AG04450 (cell line): ENCODE data around the gene ADPRS. TPM values are rescaled to one million over a fixed set of nuclear protein-coding genes. Genes with fewer than 3 reads are reported as not detected.

ENCODE experiments used
- CTCF ChIA-PET: fragments of 300-600, 350-600 bp; formaldehyde crosslinking; extraction: SDS; loops from one replicate; lab custom pipeline; 2022; ENCODE audit warnings: antibody characterized with exemption, inconsistent platforms; lab: Charles Lee
- POLR2A ChIA-PET: fragments of 350-600 bp; formaldehyde crosslinking; extraction: SDS; loops from one replicate; lab custom pipeline; 2021; ENCODE audit warnings: antibody characterized with exemption, inconsistent platforms; lab: Yijun Ruan, JAX
- DNase-seq: peaks from one replicate; pipeline ENCODE4 v3.0.0-alpha.2; 2011; ENCODE audit warnings: low read depth, low spot score
- H3K27ac ChIP-seq: one replicate; pipeline ENCODE4 v1.5.1; 2012; ENCODE audit warnings: low read depth, low read length, control low read depth
- H3K27me3 ChIP-seq: one replicate; pipeline ENCODE4 v1.6.0; 2012; ENCODE audit warnings: low read length; ENCODE audit not compliant: control insufficient read depth, insufficient read depth
- H3K4me3 ChIP-seq: 2 replicates; pipeline ENCODE4 v1.5.1; 2011; ENCODE audit warnings: mild to moderate bottlenecking, low read depth, low read length, control low read depth
- H3K9me3 ChIP-seq: 2 replicates; pipeline ENCODE4 v1.5.1; 2012; ENCODE audit warnings: low read length; ENCODE audit not compliant: control insufficient read depth, insufficient read depth
- polyA plus RNA-seq: library from polyadenylated mRNA; depleted of rRNA; stranded (reverse); fragments of >200 nt; gene quantifications from 2 replicates; pipeline ENCODE4 v1.2.3, GENCODE V29; 2011
- TF ChIP-seq, protein P1 (sequence below): IDR thresholded peaks from 2 replicates; pipeline ENCODE4 v1.5.1; 2011; ENCODE audit warnings: low read depth, low read length, control low read depth, inconsistent platforms

ADPRS gene
- polyA plus RNA-seq, 1 experiment: 22.1 TPM

GRCh38 chr1:36111151-36111550 lies 22.5 kb downstream of the ADPRS start:
- H3K27me3 ChIP-seq: no peaks in the 10 kb centered on the region
- no peak for DNase-seq
- H3K9me3 ChIP-seq: no peaks in the 10 kb centered on the region; the same call in 1 of the 2 replicates
- no peak overlapping the region for H3K27ac ChIP-seq
- TF ChIP-seq, protein P1, sequence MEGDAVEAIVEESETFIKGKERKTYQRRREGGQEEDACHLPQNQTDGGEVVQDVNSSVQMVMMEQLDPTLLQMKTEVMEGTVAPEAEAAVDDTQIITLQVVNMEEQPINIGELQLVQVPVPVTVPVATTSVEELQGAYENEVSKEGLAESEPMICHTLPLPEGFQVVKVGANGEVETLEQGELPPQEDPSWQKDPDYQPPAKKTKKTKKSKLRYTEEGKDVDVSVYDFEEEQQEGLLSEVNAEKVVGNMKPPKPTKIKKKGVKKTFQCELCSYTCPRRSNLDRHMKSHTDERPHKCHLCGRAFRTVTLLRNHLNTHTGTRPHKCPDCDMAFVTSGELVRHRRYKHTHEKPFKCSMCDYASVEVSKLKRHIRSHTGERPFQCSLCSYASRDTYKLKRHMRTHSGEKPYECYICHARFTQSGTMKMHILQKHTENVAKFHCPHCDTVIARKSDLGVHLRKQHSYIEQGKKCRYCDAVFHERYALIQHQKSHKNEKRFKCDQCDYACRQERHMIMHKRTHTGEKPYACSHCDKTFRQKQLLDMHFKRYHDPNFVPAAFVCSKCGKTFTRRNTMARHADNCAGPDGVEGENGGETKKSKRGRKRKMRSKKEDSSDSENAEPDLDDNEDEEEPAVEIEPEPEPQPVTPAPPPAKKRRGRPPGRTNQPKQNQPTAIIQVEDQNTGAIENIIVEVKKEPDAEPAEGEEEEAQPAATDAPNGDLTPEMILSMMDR: no peak
- CTCF ChIA-PET: interaction anchor here (0.8 to 2.4 kb wide), 3 partner anchors 11 to 174 kb away, joined by 3 to 10 read pairs (median 3); no protein-coding TSS in a partner anchor
- POLR2A ChIA-PET: interaction anchor here (0.7 kb wide), 1 partner anchor 35 kb away, joined by 3 read pairs; no protein-coding TSS in a partner anchor
- H3K4me3 ChIP-seq: no peak overlapping the region

- TF ChIP-seq, protein P1: no peak
- Histone ChIP-seq H3K27ac (no peak overlapping the region), H3K4me3 (no peak overlapping the region), H3K27me3 (no peaks in the 10 kb centered on the region), H3K9me3 (no peaks in the 10 kb centered on the region; the same call in 1 of the 2 replicates)
- CTCF ChIA-PET: interaction anchor here (0.5 to 1.0 kb wide), 2 partner anchors 137 to 173 kb away, joined by 3 read pairs; no protein-coding TSS in a partner anchor
- POLR2A ChIA-PET: no interaction called here
- DNase-seq: no peak
Observed at GRCh38 chr1:36112823-36113222, 24.1 kb downstream of the ADPRS start.

DNA sequence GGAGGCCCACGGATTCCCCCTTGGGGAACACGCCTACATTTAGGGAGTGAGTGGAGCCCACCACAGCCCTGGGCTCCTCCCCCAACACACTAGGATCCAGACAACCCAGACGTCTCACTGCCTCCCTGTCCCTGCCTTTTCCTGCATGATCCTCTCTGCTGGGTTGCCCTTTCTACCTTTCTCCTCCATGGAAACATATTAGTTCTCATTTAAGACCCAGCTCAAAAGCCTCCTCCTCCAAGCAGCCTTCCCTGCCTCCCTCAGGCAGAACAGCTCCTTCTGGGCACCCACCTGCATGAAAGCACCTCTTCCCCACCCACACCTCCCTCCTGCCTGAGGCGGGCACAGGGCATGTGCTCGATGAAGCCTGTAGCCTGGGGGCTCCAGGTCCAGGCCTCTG lies 25.7 kb downstream of the ADPRS start:
- no peak overlapping the region for H3K4me3 ChIP-seq
- H3K27ac ChIP-seq: no peak overlapping the region
- TF ChIP-seq, protein P1: no peak
- H3K27me3 ChIP-seq: no peaks in the 10 kb centered on the region
- no peak for DNase-seq
- no peaks in the 10 kb centered on the region; the same call in 1 of the 2 replicates for H3K9me3 ChIP-seq
- CTCF ChIA-PET: interaction anchor here (1.0 kb wide), 1 partner anchor 21 kb away, joined by 4 read pairs; no protein-coding TSS in a partner anchor
- POLR2A ChIA-PET: no interaction called here

DNA sequence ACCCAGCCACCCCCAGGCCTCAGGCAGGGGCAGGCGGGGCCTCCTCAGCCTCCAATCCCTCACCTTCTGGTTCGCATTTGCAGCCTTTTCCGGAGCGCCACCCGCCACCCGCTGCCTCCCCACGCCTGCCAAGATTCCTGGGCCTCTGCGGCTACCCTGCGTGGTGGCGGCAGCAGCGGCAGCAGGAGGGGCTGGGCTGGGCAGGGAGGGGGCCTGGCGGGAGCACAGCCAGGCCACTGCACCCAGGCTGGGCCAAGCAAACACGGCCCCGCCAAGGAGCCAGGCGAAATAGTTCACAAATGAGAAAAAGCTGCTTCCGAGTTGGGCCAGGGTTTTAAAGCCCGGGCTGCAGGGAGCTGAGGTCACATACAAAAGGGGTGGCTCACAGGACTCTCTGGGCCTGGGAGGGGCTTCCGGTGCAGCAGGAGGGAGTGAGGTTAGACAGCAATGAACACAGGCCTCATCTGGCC lies 26.5 kb downstream of the ADPRS start:
- ChIA-PET CTCF (interaction anchor here (0.8 to 6.4 kb wide), 5 partner anchors 15 to 171 kb away, joined by 3 to 44 read pairs (median 4); no protein-coding TSS in a partner anchor), POLR2A (interaction anchor here (0.7 to 0.9 kb wide), 2 partner anchors 18 to 272 kb away, joined by 3 to 4 read pairs; no protein-coding TSS in a partner anchor)
- no peaks in the 10 kb centered on the region; the same call in 1 of the 2 replicates for H3K9me3 ChIP-seq
- TF ChIP-seq, protein P1: no peak
- no peak overlapping the region for H3K27ac ChIP-seq
- DNase-seq: no peak
- H3K27me3 ChIP-seq: no peaks in the 10 kb centered on the region
- no peak overlapping the region for H3K4me3 ChIP-seq

GRCh38 chr1:36115931-36116330 lies 27.2 kb downstream of the ADPRS start:
- Histone ChIP-seq H3K9me3 (no peaks in the 10 kb centered on the region; the same call in 1 of the 2 replicates), H3K4me3 (no peak overlapping the region), H3K27me3 (no peaks in the 10 kb centered on the region), H3K27ac (no peak overlapping the region)
- CTCF ChIA-PET: interaction anchor here (0.8 to 6.4 kb wide), 5 partner anchors 16 to 170 kb away, joined by 3 to 44 read pairs (median 4); no protein-coding TSS in a partner anchor
- POLR2A ChIA-PET: interaction anchor here (0.7 kb wide), 1 partner anchor 271 kb away, joined by 3 read pairs; no protein-coding TSS in a partner anchor
- no peak for DNase-seq
- TF ChIP-seq, protein P1: no peak
